Fibroblast of villous mesenchyme (primary cell): Measurements from ENCODE around the gene LIN54. TPM values are rescaled to one million over a fixed set of nuclear protein-coding genes. Genes with fewer than 3 reads are reported as not detected.

ENCODE experiments used
- DNase-seq: peaks from one replicate; pipeline ENCODE4 v3.0.0-alpha.2; 2010; ENCODE audit warnings: low read depth
- H3K4me3 ChIP-seq: 2 replicates; pipeline ENCODE4 v1.5.1; 2011; ENCODE audit warnings: low read depth, mild to moderate bottlenecking, low read length
- total RNA-seq: library from RNA; depleted of rRNA; stranded (reverse); fragments of >200 nt; gene quantifications from 2 replicates; pipeline ENCODE4 v1.2.3, GENCODE V29; 2012
- TF ChIP-seq, protein P1 (sequence below): IDR thresholded peaks from 2 replicates; pipeline ENCODE4 v1.5.1; 2012; ENCODE audit warnings: low read depth, mild to moderate bottlenecking, low read length; ENCODE audit not compliant: insufficient read depth

LIN54 gene
- total RNA-seq, 1 donor: 16.8 TPM

- TF ChIP-seq, protein P1, sequence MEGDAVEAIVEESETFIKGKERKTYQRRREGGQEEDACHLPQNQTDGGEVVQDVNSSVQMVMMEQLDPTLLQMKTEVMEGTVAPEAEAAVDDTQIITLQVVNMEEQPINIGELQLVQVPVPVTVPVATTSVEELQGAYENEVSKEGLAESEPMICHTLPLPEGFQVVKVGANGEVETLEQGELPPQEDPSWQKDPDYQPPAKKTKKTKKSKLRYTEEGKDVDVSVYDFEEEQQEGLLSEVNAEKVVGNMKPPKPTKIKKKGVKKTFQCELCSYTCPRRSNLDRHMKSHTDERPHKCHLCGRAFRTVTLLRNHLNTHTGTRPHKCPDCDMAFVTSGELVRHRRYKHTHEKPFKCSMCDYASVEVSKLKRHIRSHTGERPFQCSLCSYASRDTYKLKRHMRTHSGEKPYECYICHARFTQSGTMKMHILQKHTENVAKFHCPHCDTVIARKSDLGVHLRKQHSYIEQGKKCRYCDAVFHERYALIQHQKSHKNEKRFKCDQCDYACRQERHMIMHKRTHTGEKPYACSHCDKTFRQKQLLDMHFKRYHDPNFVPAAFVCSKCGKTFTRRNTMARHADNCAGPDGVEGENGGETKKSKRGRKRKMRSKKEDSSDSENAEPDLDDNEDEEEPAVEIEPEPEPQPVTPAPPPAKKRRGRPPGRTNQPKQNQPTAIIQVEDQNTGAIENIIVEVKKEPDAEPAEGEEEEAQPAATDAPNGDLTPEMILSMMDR: no peak
- DNase-seq: peak; percentile 71
- H3K4me3 ChIP-seq: no peak overlapping the region
These were observed 116.7 kb downstream of the LIN54 start for GRCh38 chr4:82893942-82894341.

DNA sequence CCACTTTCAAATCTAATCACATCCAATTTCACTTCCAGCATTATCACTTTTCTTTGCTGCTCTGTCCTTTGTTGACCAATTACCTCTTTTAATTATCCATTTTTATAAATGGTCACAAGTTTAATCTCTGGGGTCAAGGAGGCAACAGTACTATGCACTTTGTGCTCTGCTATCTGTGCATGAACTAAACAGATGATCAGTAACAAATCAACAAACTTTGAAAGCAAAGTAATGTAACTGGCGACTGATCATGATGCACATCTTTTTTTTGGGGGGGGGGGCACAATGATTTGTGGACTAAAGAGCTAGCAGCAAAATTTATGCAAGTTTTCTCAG lies 118.2 kb downstream of the LIN54 start:
- no peak for DNase-seq
- TF ChIP-seq, protein P1: no peak
- H3K4me3 ChIP-seq: no peak overlapping the region

- peak overlapping the region; percentile 94 for H3K4me3 ChIP-seq
- peak; percentile 53 for DNase-seq
- TF ChIP-seq, protein P1: no peak
These were observed 118.7 kb downstream of the LIN54 start for GRCh38 chr4:82891707-82892466.

GRCh38 chr4:82890901-82891706 lies 119.5 kb downstream of the LIN54 start, which contains the start of gene SEC31A:
SEC31A (minus strand) TSS chr4:82891153; CDS start chr4:82881936, 9,217 bp downstream.
- TF ChIP-seq, protein P1: peak; percentile 4
- H3K4me3 ChIP-seq: peak within 1 kb of the TSS; percentile 94
- DNase-seq: peak; percentile 97

DNA sequence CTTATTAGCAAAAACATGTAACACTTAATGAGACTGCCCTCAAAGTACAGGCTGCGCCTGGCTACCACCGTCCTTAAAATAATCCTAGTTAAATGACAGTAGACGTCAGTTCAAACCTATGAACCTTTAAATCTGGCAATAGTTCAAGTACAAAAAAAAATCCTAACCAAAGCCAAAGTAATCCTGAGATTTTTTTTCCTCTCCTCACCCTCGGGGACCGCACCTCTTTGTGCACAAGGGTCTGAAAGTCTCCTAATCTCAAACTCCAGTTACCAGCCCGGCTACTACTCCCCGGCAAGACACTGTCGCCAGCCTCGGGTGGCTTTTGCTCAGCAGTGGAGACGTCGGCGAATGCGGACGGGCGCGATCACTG lies 120.1 kb downstream of the LIN54 start:
- H3K4me3 ChIP-seq: peak overlapping the region; percentile 94
- DNase-seq: no peak
- TF ChIP-seq, protein P1: no peak

DNA sequence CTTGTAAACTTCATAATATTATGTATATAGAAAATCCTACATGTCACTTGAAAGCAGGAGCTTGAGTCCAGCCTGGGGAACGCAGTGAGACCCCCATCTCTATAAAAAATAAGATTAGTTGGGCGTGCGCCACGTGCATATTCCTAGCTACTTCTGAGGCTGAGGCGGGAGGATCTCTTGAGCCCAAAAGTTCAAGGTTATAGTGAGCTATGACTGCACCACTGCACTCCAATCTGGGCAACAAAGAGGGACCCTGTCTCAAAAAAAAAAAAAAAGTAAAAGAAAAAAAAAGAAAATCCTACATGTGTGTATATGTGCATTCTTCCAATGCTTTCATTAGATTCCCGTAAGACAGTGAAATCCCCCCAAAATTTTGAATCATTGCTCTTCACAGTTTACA lies 121.3 kb downstream of the LIN54 start:
- TF ChIP-seq, protein P1: no peak
- no peak for DNase-seq
- H3K4me3 ChIP-seq: peak overlapping the region; percentile 94
